LNCaP clone FGC (cell line): ENCODE measurements around the gene PARD6G.

Experiments
- DNase-seq: peaks from one replicate; pipeline ENCODE4 v3.0.0-alpha.2; 2011; ENCODE audit warnings: low read depth
- H3K4me3 ChIP-seq: 2 replicates; pipeline ENCODE4 v1.5.1; 2011; ENCODE audit warnings: mild to moderate bottlenecking, low read depth, low read length, control low read depth
- TF ChIP-seq, protein P1 (sequence below): IDR thresholded peaks from 2 replicates; pipeline ENCODE4 v1.5.1; 2012; ENCODE audit warnings: mild to moderate bottlenecking; ENCODE audit not compliant: control insufficient read depth, insufficient read depth; ENCODE audit errors: extremely low read depth

Gene PARD6G

GRCh38 chr18:80246445-80247392 is 595 bp downstream of the PARD6G start:
- TF ChIP-seq, protein P1, sequence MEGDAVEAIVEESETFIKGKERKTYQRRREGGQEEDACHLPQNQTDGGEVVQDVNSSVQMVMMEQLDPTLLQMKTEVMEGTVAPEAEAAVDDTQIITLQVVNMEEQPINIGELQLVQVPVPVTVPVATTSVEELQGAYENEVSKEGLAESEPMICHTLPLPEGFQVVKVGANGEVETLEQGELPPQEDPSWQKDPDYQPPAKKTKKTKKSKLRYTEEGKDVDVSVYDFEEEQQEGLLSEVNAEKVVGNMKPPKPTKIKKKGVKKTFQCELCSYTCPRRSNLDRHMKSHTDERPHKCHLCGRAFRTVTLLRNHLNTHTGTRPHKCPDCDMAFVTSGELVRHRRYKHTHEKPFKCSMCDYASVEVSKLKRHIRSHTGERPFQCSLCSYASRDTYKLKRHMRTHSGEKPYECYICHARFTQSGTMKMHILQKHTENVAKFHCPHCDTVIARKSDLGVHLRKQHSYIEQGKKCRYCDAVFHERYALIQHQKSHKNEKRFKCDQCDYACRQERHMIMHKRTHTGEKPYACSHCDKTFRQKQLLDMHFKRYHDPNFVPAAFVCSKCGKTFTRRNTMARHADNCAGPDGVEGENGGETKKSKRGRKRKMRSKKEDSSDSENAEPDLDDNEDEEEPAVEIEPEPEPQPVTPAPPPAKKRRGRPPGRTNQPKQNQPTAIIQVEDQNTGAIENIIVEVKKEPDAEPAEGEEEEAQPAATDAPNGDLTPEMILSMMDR, result no peak
- no peak for DNase-seq
- peak overlapping the region; percentile 68 for H3K4me3 ChIP-seq

DNA sequence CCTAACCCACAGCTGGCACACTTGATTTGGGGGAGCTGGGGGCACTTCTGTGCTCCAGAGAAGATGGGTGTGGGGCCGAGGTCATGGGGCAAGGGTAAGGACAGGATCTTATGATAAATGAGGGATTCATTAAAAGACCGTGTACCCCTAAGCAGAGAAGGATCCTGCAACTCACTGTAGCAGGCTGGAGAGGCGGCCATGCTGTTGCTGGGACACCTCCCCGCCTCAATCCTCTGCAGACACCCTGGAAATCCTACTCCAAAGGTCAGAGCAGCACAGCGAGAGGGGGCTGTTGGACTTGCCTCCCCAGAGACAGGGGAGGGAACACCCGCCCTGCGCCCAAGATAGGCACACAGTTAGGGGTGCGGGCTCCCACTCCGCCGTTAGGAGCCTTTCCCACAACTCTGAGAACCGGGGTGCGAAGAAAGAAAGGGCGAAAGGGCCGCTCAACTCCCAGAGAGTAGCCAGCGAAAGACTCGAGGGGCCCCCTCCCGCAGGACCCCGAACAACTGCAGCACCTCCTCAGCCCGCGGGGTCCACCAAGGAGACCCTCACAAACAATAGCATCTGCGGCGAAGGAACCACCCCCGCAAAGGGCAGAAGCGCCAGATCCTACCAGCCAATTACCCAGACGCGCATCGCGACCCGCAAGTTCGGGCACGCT is 1.4 kb downstream of the PARD6G start:
- H3K4me3 ChIP-seq, result peak overlapping the region; percentile 68
- no peak for DNase-seq
- TF ChIP-seq, protein P1, result no peak

- no peak overlapping the region for H3K4me3 ChIP-seq
- no peak for DNase-seq
- TF ChIP-seq, protein P1, result no peak
Observed at GRCh38 chr18:80244956-80245730, 2.2 kb downstream of the PARD6G start.

GRCh38 chr18:80244167-80244566 is 3.1 kb downstream of the PARD6G start:
- TF ChIP-seq, protein P1, result no peak
- no peak overlapping the region for H3K4me3 ChIP-seq
- no peak for DNase-seq

DNA sequence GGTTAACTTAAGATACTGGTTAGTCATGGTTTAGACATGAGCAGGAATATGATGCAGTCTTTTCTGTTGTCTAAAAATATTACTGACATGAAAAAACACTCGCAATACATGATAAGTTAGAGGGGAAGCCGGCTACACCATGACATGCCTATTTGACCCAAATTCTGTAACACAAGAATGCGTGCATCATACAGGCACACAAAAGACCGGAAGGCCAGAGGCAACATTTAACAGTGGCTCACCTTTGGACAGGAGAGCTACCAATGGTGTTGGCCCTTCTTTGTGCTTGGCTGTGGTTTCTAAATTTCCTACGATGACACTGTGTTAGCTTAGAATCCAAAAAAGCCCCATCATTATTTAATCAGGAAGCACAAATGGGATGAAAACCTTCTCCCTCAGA is 4.1 kb downstream of the PARD6G start:
- TF ChIP-seq, protein P1, result no peak
- DNase-seq, result no peak

GRCh38 chr18:80241919-80242777 is 5.2 kb downstream of the PARD6G start:
- no peak for DNase-seq
- TF ChIP-seq, protein P1, result no peak
- H3K4me3 ChIP-seq, result no peak overlapping the region

More for the DNA sequence above, 4.1 kb downstream of the PARD6G start:
- H3K4me3 ChIP-seq, result no peak overlapping the region
